Erythroblast (primary cell): ENCODE data around the gene MTFR2.
"Not testable (repeated sequence)": the region's sequence is repeated elsewhere in the genome, so short reads cannot be mapped to it uniquely, and the experiment has no call there.

Source experiments
- DNase-seq, 2 experiments: peaks; one replicate each; lab custom pipeline; 2025; lab: John Stamatoyannopoulos, UW
- GATA1 ChIP-seq: IDR thresholded peaks from 2 replicates; pipeline ENCODE4 v1.6.1; 2011; ENCODE audit warnings: low read depth, mild to moderate bottlenecking, control low read depth, low read length, moderate library complexity
- POLR2A ChIP-seq: IDR thresholded peaks from 2 replicates; pipeline ENCODE4 v1.6.1; 2011; ENCODE audit warnings: mild to moderate bottlenecking, low read length

MTFR2 gene

DNA sequence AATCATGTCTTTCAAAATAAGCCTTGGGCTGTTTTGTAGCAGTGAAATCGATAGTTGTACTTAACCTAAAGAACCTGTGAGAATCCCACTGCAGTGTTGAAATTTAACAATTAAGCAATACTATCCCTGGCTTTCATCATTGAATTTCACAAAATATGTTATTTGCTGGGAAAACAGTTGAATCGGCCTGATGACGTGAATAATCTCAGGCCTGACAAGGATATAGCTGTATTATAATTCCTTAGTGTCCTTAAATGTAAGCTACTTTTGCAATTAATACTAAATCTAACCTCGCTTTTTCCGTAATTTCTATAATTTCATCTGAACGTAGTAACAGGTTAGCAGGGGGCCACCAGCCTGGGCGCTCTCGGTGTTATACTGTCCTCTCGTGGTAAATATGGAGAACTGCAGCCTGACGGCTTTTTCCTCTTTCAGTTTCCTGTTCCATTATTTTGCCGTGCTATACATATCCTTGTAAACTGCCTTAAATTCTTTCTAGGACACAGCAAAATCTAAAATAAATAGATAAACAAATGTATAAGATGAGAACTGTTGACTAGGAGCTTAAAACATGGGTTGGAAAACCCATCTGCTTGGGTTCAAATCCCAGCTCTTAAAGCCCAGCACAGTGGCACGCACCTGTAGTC is 24.0 kb downstream of the MTFR2 start:
- peak; percentile 66 to 81 for DNase-seq
- TF ChIP-seq POLR2A (no peak), GATA1 (no peak)

DNA sequence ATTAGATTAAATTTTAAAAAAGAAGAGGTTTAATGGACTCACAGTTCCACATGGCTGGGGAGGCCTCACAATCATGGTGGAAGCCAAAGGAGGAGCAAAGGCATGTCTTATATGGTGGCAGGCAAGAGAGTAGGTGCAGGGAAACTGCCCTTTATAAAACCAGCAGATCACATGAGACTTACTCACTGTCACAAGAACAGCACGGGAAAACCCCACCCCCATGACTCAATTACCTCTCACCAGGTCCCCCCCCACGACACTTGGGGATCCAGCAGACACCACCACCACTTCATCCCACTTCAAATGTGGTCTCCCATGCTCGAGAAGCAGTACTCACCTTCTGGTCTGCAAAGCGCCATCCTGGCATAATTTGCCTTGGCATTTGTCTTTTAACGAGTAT is 24.6 kb downstream of the MTFR2 start:
- DNase-seq, result peak; percentile 13 to 32
- TF ChIP-seq POLR2A (no peak), GATA1 (no peak)

DNA sequence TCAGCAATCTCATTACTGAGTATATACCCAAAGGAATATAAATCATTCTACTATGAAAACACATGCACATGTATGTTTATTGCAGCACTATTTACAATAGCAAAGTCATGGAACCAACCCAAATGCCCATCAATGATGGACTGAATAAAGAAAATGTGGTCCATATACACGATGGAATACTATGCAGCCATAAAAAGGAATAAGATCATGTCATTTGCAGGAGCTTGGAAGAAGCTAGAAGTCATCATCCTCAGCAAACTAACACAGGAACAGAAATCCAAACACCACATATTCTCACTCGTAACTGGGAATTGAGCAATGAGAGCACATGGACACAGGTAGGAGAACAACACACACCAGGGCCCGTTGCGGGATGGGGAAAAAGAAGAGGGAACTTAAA is 25.1 kb downstream of the MTFR2 start:
- DNase-seq, result not testable (repeated sequence)

DNA sequence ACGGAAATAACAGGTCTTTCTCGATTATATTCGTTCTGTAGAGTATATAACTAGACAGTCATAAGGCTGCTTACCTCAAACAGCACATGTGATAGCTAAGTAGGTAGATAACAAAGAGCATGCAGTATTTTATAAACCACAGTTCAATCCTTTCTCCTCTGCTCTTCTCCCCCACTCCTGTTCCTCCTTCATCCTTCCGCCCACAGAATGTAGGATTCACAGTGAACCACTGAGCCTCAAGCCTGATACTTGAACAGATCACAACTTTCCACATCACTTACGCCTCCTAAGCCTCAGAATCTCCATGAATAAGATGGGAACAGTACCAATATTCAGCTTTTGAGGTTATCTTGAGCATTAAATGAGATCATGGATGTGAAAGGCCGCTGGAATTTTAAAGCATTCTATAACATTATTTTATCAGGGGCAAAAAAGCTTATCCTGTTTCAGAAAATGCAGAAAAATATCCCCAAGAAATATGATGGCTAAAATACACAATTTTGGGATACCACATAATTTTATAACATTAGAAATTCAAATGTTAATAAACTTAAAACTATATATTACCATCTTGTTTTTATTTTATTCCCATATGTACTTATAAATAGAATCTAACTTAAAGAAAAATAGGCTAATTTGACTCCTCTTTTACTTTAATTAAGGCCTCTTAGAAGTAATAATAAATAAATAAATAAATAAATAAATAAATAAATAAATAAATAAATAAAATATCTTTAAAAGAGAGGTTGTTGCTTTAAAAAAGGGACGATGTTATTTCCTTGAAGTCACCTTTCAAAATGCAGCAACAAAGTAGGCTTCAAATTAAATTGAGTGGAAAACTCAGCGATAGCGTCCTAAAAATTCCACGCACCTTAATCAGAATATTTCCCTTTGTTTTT is 33.4 kb downstream of the MTFR2 start:
- no peak for DNase-seq
- TF ChIP-seq POLR2A, result no peak
- no peak for TF ChIP-seq GATA1

DNA sequence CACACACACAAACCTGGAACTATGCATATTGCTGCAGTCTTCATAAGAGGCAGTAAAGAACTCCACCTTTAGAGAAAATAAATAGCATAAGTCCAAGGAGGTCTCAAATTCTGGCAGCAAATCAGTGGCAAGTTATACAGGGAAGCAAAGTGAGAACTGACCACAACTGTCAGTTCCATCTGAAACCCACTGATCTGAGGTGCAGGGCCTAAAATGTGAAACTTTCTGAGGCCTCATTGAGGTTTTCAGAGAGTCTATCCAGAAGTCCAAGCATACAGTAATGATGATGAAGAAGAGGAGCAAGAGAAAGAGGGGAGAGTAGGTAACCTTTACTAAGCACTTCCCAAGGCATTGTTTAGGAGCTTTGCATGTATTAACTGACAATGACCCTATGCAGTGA is 36.3 kb downstream of the MTFR2 start:
- TF ChIP-seq POLR2A (no peak), GATA1 (no peak)
- no peak for DNase-seq

DNA sequence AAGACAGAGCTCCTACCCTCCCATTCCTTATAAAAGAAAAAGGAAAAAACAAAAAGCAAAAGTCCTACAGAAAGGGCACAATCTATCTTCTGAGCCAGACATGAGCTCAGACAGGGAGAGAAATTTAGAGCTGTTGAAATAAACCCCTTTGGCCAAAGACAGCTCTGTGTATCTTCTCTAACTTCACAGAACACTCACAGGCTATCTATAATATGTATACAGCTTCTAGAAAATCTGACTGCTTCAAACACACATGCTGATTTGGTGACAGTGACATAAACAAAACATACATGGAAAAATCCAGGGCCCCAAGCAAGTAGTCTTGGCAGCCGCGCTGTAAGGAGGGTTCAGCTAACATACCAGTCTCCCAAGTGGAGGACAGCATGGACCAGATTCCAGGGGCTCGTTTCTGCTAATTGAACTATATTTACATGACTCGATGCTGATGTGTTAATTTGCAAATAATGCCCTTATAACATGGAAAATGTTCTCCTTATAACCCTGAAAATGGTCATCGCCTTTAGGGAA is 37.0 kb downstream of the MTFR2 start:
- TF ChIP-seq POLR2A, result no peak
- no peak for TF ChIP-seq GATA1
- DNase-seq, result no peak

DNA sequence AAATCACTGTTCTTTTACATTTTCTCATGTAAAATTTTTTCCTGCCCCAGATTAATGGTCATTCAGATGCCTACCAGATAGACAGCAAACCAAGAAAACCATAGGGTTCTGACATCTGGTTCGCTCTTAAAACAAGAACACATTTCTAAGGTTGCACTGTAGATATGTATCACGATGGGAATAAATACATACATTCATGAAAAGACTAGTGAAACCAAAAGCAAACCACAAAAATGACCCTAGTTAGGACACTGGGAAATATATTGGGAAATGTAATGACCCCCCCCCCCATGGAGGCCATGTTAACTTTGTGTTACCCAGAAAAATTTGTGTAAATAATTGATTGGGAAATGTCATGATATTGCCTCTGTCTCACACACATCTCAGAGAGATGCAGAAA is 37.5 kb downstream of the MTFR2 start:
- no peak for DNase-seq
- TF ChIP-seq POLR2A (no peak), GATA1 (no peak)

DNA sequence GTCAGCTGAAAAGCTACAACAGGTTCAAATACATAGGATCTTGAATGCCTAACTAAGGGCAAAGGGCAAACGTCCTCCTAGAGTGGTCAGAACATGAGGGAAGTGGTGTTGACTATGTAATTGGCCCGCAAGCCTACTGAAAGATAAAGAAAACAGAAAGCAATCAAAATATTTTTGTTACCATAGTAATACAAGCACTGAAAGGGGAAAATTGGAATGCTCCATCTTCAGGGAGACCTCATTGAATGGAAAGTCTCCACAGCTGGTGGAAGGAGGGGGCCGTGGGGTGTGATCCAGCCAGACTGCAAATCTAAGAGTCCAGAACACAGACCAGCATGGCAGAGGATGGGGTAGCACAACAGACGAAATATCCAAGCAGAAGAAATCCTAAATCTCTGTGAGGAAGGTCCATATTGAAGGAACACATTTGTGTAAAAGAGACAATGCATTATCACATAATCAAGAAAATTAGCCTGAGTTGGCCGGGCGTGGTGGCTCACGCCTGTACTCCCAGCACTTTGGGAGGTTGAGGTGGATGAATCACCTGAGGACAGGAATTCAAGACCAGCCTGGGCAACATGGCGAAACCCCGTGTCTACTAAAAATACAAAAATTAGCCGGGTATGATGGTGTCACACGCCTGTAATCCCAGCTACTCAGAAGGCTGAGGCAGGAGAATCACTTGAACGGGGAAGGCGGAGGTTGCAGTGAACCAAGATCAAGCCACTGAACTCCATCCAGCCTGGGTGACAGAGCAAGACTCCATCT is 39.5 kb downstream of the MTFR2 start:
- no peak for TF ChIP-seq GATA1
- TF ChIP-seq POLR2A, result no peak

DNA sequence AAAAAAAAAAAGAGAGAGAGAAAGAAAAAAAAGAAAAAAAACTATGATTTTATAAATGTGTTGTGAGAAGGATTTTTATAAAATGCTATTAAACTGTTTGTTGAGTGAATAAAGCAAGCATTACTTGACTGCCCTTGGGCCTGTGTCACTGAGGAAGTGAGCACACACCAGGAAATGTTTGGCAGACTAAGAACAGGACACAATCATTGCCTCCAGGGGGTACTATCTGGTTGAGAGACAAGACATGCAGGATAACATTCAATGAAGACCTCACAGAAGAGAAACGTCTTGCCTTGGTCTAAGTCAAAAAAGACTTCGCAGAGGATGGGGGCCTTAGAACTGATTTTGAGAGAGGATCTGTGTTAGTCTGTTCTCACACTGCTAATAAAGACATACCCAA is 40.6 kb downstream of the MTFR2 start:
- TF ChIP-seq POLR2A, result no peak
- DNase-seq, result peak; percentile 3 to 5

More for the DNA sequence above, 39.5 kb downstream of the MTFR2 start:
- DNase-seq, result no peak

DNA sequence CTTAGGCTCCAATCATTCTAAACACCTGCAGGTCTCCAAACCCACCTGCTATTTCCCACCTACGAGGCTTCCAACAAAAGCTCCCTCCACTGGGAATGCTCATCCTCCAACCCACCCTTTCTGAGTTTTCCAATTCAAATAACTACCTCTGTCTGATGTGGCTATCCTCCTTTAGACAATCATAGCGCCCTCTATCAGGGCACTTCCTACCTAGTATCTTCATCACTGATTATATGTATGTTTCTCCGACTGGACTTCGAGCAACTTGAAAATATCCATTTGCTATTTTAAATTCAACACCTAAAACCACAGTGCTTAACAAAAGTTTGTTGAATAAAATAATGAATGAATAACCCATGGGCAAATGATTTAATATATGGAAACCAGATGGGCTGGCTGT is 41.3 kb downstream of the MTFR2 start:
- DNase-seq, result no peak
- TF ChIP-seq GATA1 (no peak), POLR2A (no peak)

DNA sequence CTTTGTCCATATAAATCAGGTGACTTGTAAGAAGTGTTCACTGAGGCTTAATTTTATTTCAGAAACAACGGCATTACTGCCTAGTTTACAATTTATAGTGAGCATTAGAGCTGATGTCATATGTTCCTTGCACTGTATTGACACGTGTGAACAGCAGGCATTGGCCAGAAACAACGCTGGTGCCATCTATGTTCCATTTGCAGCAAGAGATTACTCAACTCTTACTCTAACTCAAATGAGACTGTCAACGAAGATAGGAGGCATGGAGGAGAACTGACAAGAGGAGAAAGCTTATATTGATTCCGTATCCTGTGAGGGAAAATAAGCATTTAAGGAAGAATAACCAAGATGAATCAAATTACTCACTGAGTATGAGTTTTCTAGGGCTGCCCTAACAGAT is 48.4 kb downstream of the MTFR2 start:
- TF ChIP-seq POLR2A (no peak), GATA1 (no peak)
- no peak for DNase-seq

DNA sequence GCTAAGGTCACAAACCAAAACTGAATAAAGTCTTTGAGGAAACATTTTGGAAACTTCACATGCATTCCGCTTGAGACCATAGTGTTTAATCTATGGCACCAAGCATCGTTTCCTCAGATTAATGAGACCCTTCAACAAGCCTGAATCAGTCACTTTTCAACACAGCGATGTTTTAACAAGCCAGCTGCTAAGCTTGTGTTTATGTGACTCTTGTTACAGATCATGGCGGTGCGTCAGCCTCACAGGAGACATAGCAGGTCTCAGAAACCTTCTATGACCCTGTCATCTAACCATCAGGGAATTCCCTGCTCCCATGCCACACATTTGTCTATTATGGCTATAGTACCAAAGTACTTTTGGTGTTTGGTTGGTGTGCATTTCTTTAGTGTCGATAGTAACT is 57.2 kb downstream of the MTFR2 start:
- TF ChIP-seq POLR2A, result no peak
- TF ChIP-seq GATA1, result no peak
- no peak for DNase-seq

DNA sequence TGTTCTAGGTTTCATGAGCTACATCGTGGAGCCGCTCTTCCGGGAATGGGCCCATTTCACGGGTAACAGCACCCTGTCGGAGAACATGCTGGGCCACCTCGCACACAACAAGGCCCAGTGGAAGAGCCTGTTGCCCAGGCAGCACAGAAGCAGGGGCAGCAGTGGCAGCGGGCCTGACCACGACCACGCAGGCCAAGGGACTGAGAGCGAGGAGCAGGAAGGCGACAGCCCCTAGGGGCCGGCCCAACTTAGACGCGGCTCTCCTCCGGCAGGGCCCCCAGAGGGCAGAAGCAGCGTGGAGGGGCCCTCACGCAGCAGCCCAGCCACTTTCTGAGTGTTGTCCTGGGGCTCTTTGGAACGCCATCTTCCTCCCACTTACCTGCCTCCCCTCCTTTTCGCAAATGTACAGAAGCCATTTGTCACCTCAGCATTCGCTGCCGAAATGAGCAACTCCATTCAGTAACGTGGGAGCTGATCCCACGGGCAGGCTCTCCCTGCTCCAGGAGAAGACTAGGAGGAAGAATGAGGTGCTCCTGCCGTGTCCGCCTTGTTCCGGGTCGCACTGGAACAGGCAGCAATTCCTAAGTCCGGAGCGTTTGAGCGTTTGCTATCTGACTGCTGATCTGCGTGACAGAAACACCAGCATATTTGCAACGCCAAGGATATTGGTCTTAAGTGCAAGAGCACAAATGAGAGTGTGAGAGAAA is 58.4 kb downstream of the MTFR2 start:
- TF ChIP-seq GATA1 (no peak), POLR2A (no peak)
- no peak for DNase-seq

DNA sequence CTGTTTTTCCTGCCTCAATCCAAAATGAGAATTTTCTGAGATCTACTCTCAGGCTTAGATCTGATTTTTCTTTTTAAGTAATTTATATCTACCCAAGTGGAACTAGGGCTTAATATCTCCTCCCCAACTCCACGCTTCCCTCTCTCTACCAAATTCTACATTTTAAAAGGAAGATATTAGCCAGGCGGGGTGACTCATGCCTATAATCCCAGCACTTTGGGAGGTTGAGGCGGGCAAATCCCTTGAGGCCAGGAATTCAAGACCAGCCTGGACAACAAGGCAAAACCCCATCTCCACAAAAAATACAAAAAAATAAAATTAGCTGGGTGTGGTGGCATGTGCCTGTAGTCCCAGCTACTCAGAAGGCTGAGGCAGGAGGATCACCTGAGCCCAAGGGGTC is 61.0 kb downstream of the MTFR2 start:
- no peak for TF ChIP-seq GATA1
- no peak for DNase-seq
